Neuronal stem cell (in vitro differentiated cells): ENCODE data around the gene CEP350.

Source experiments
- DNase-seq: peaks from one replicate; pipeline ENCODE4 v3.0.0-alpha.2; 2013; ENCODE audit warnings: low spot score
- H2AFZ ChIP-seq: one replicate; pipeline ENCODE4 v1.6.1; 2013; ENCODE audit warnings: mild to moderate bottlenecking, low read length, inconsistent platforms
- H2AK5ac ChIP-seq: 2 replicates; pipeline ENCODE4 v1.6.1; 2013; ENCODE audit warnings: low read depth, mild to moderate bottlenecking, inconsistent platforms, low read length, moderate library complexity, mixed read lengths
- H2BK120ac ChIP-seq: 2 replicates; pipeline ENCODE4 v1.6.1; 2013; ENCODE audit warnings: low read depth, mild to moderate bottlenecking, inconsistent platforms, low read length, moderate library complexity, mixed read lengths
- H2BK12ac ChIP-seq: one replicate; pipeline ENCODE4 v1.6.1; 2013; ENCODE audit warnings: low read length, inconsistent platforms
- H2BK15ac ChIP-seq: 2 replicates; pipeline ENCODE4 v1.6.1; 2013; ENCODE audit warnings: mild to moderate bottlenecking, low read length, inconsistent platforms, mixed read lengths
- H2BK5ac ChIP-seq: one replicate; pipeline ENCODE4 v1.6.1; 2013; ENCODE audit warnings: inconsistent platforms, mild to moderate bottlenecking, low read length, moderate library complexity
- H3K14ac ChIP-seq: one replicate; pipeline ENCODE4 v1.6.1; 2013; ENCODE audit warnings: low read length, inconsistent platforms
- H3K18ac ChIP-seq: 2 replicates; pipeline ENCODE4 v1.6.1; 2013; ENCODE audit warnings: low read length, inconsistent platforms
- H3K23ac ChIP-seq: 2 replicates; pipeline ENCODE4 v1.6.1; 2013; ENCODE audit warnings: low read depth, mild to moderate bottlenecking, mixed read lengths, low read length, inconsistent platforms; ENCODE audit not compliant: poor library complexity
- H3K27ac ChIP-seq: replicated peaks from 3 replicates; pipeline ENCODE4 v1.5.1; 2013; ENCODE audit warnings: low read length, inconsistent platforms
- H3K27me3 ChIP-seq, 3 experiments: 2 replicates each; pipeline ENCODE4 v1.6.1; 2013; ENCODE audit warnings: low read length in 3 of 3, mild to moderate bottlenecking in 2 of 3, inconsistent platforms in 1 of 3, low read depth in 1 of 3, mixed read lengths in 1 of 3, moderate library complexity in 1 of 3; ENCODE audit not compliant: control insufficient read depth in 3 of 3, insufficient read depth in 3 of 3
- H3K36me3 ChIP-seq, 2 donors: replicated peaks in 1 of 2; 2 replicates each; pipeline ENCODE4 v1.6.1; 2013; ENCODE audit warnings: low read length in 2 of 2; ENCODE audit not compliant: control insufficient read depth in 2 of 2, insufficient read depth in 2 of 2
- H3K4ac ChIP-seq: 2 replicates; pipeline ENCODE4 v1.6.1; 2013; ENCODE audit warnings: inconsistent platforms, mild to moderate bottlenecking, low read length, moderate library complexity
- H3K4me1 ChIP-seq, 2 donors: 1 replicate in 1 of 2; 2 replicates in 1 of 2; pipeline ENCODE4 v1.6.1; 2013; ENCODE audit warnings: low read length in 2 of 2, low read depth in 1 of 2; ENCODE audit not compliant: control insufficient read depth in 2 of 2, insufficient read depth in 1 of 2
- H3K4me2 ChIP-seq: one replicate; pipeline ENCODE4 v1.6.1; 2013; ENCODE audit warnings: mild to moderate bottlenecking, low read length, inconsistent platforms; ENCODE audit not compliant: insufficient read depth, poor library complexity, severe bottlenecking
- H3K4me3 ChIP-seq, 2 donors: 2 replicates each; pipeline ENCODE4 v1.5.1; 2013; ENCODE audit warnings: low read length in 2 of 2, mild to moderate bottlenecking in 2 of 2, inconsistent platforms in 1 of 2, moderate library complexity in 1 of 2
- H3K79me1 ChIP-seq: one replicate; pipeline ENCODE4 v1.6.1; 2013; ENCODE audit warnings: low read depth, mild to moderate bottlenecking, inconsistent platforms, low read length, moderate library complexity
- H3K9ac ChIP-seq: one replicate; pipeline ENCODE4 v1.6.1; 2013; ENCODE audit warnings: mild to moderate bottlenecking, low read depth, low read length, inconsistent platforms; ENCODE audit not compliant: poor library complexity
- H3K9me3 ChIP-seq, 2 donors: replicated peaks in 1 of 2; 2 replicates each; pipeline versions ENCODE3 to v1.6.1; 2013; ENCODE audit warnings: low read length in 2 of 2, mild to moderate bottlenecking in 2 of 2, inconsistent platforms in 1 of 2, low read depth in 1 of 2, mixed read lengths in 1 of 2, moderate library complexity in 1 of 2; ENCODE audit not compliant: control insufficient read depth in 2 of 2, insufficient read depth in 1 of 2
- H4K8ac ChIP-seq: one replicate; pipeline ENCODE4 v1.6.1; 2013; ENCODE audit warnings: low read depth, mild to moderate bottlenecking, inconsistent platforms, low read length, moderate library complexity
- H4K91ac ChIP-seq: one replicate; pipeline ENCODE4 v1.6.1; 2013; ENCODE audit warnings: low read length, low read depth, mild to moderate bottlenecking, inconsistent platforms; ENCODE audit not compliant: poor library complexity
- WGBS, 2 donors: extraction: QIAGEN DNeasy Blood & Tissue Kit; methylation state at CpG; one replicate each; pipeline ENCODE4 v1.1.7; 2013; ENCODE audit warnings: missing lambda C conversion rate in 2 of 2, mixed read lengths in 1 of 2; ENCODE audit not compliant: insufficient read length in 2 of 2, insufficient replicate concordance in 1 of 2; ENCODE audit errors: extremely low coverage in 2 of 2; 5-methylcytosine and 5-hydroxymethylcytosine counted together

Gene CEP350

DNA sequence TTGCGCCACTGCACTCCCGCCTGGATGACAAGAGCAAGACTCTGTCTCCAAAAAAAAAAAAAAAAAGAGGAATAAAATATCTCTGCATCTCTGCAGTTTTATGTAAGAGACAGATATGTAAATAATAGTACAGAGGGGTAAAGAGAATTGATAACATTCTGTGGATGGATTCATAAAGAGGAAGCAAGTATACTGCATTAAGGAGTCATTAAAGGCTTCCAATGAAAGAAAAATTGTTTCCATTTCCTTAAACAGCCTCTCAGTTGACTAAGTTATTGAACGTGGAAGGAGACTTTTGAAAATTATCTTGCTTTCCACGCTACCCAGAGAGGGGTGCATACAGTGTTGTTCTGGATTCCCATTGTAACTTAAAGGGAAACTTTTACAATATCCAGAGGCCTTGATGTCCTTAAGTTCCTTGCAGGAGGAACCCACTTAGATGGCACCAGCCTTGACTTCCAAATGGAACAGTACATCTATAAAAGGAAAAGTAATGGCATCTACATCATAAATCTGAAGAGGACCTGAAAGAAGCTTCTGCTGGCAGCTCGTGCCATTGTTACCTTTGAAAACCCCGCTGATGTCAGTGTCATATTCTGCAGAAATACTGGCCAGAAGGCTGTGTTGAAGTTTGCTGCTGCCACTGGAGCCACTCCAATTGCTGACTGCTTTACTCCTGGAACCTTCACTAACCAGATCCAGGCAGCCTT is 13.8 kb downstream of the CEP350 start:
- Histone ChIP-seq H3K23ac (no peak overlapping the region), H3K18ac (no peak overlapping the region), H3K9me3 (peaks cover 0 to 12% of the 10 kb centered on the region in 2 donors), H3K4me3 (no peak overlapping the region), H2BK15ac (no peak overlapping the region), H4K91ac (no peak overlapping the region), H2BK120ac (no peak overlapping the region), H2AK5ac (no peak overlapping the region), H3K14ac (no peak overlapping the region), H3K4ac (no peak overlapping the region), H3K27me3 (no peaks in the 10 kb centered on the region), H2BK5ac (no peak overlapping the region), H3K36me3 (peaks cover 0 to 9% of the 10 kb centered on the region in 2 donors), H2AFZ (no peak overlapping the region), H3K27ac (no peak overlapping the region), H4K8ac (no peak overlapping the region), H3K79me1 (no peaks in the 10 kb centered on the region), H3K4me1 (no peaks in the 10 kb centered on the region), H3K9ac (no peak overlapping the region), H2BK12ac (no peak overlapping the region), H3K4me2 (no peak overlapping the region)
- no peak for DNase-seq
- no CpG with 5 or more reads among the region's 6 CpGs for WGBS, 2 donors

DNA sequence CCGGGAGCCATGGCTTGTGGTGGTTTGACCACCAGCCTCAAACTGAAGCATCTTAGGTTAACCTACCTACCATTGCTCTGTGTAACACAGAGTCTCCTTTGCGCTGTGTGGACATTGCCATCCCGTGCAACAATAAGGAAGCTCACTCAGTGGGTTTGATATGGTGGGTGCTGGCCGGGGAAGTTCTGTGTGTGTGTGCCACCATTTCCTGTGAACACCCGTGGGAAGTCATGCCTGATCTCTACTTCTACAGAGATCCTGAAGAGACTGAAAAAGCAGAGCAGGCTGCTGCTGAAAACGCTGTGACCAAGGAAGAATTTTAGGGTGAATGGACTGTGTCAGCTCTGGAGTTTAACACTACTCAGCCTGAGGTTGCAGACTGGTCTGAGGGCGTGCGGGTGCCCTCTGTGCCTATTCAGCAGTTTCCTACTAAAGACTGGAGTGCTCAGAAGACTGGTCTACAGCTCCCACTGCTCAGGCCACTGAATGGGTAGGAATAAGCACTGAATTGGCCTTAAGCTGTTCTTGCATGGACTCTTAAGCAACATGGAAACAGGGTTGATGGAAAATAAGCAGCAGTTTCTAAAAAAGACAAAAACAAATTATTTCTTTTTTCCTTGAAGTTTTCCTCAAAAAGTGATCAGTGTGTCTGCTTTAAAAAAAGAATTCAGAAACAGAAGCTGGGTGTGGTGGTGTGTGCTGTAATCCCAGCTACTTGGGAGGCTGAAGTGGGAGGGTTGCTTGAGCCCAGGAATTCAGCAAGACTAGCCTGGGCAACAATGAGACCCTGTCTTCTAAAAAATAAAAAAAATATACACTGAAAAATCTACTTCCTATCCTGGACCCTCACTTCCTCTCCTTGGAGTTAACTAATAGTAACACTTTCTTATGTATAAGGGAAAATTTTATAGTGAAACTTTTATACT is 14.6 kb downstream of the CEP350 start:
- Histone ChIP-seq H3K4me2 (no peak overlapping the region), H3K4me3 (no peak overlapping the region), H2BK5ac (no peak overlapping the region), H4K8ac (no peak overlapping the region), H2BK120ac (no peak overlapping the region), H4K91ac (no peak overlapping the region), H2AFZ (no peak overlapping the region), H3K14ac (no peak overlapping the region), H3K9me3 (peaks cover 0 to 13% of the 10 kb centered on the region in 2 donors), H3K79me1 (no peaks in the 10 kb centered on the region), H3K4ac (no peak overlapping the region), H2AK5ac (no peak overlapping the region), H3K9ac (no peak overlapping the region), H3K23ac (no peak overlapping the region), H3K36me3 (peaks cover 0 to 10% of the 10 kb centered on the region in 2 donors), H3K27ac (no peak overlapping the region), H3K4me1 (no peaks in the 10 kb centered on the region), H2BK15ac (no peak overlapping the region), H2BK12ac (no peak overlapping the region), H3K18ac (no peak overlapping the region), H3K27me3 (no peaks in the 10 kb centered on the region)
- WGBS, 2 donors, result no CpG with 5 or more reads among the region's 8 CpGs
- no peak for DNase-seq

DNA sequence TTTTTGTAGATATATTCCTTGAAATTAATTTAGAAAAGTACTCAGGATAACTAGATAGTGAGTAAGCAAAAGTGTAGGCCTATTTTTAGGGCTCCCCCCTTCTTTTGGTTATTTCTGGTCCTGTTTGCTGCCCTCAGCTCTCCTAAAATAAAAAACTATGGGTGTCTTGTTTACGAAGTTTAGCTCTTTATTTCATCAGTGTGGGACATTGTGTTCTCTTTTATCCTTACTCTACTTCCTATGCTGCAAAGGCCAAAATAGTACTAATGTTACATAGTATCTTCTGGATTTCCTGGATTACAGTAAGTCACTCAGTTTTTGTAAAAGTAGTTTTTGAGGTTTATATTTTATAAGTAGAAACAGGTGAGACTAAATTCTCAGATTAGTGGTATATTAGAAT is 15.4 kb downstream of the CEP350 start:
- Histone ChIP-seq H4K91ac (no peak overlapping the region), H3K4ac (no peak overlapping the region), H3K23ac (no peak overlapping the region), H4K8ac (no peak overlapping the region), H3K9ac (no peak overlapping the region), H3K14ac (no peak overlapping the region), H2AK5ac (no peak overlapping the region), H3K4me2 (no peak overlapping the region), H2AFZ (no peak overlapping the region), H2BK15ac (no peak overlapping the region), H3K4me3 (no peak overlapping the region), H3K36me3 (peaks cover 0 to 11% of the 10 kb centered on the region in 2 donors), H3K27ac (no peak overlapping the region), H3K9me3 (peaks cover 0 to 13% of the 10 kb centered on the region in 2 donors), H2BK5ac (no peak overlapping the region), H3K27me3 (no peaks in the 10 kb centered on the region), H3K4me1 (no peaks in the 10 kb centered on the region), H2BK12ac (no peak overlapping the region), H3K18ac (no peak overlapping the region), H3K79me1 (no peaks in the 10 kb centered on the region), H2BK120ac (no peak overlapping the region)
- WGBS, 2 donors, result no CpG with 5 or more reads among the region's 1 CpG
- DNase-seq, result no peak
